Airway epithelial cell (primary cell): Measurements from ENCODE around the gene ZNF672. TPM values are rescaled to one million over a fixed set of nuclear protein-coding genes. Genes with fewer than 3 reads are reported as not detected.

Experiments
- total RNA-seq: library from RNA; depleted of rRNA; stranded (reverse); fragments of >200 nt; gene quantifications from 2 replicates; pipeline ENCODE4 v1.2.3, GENCODE V29; 2015

The ZNF672 gene
- 26.1 and 27.6 TPM in 2 replicates for total RNA-seq

GRCh38 chr1:248837781-248838356 is at the start of gene ZNF672:
ZNF672 (plus strand) TSS chr1:248838224; CDS start chr1:248847275, 9,051 bp downstream.

GRCh38 chr1:248825909-248826760 is 11.9 kb upstream of the ZNF672 start, which contains the start of gene SH3BP5L:
SH3BP5L (minus strand) TSS chr1:248825915; CDS start chr1:248824935, 980 bp downstream.

GRCh38 chr1:248858891-248859889 is 21.2 kb downstream of the ZNF672 start, which contains the start of gene ZNF692:
ZNF692 (minus strand) TSS chr1:248859085; CDS start chr1:248858309, 776 bp downstream.

Other genes starting within 250 kb of the ZNF672 start
- gene OR2T10, start 240.5 kb upstream of the ZNF672 start, total RNA-seq, result not detected in 2 replicates
- gene OR2T11, start 203.1 kb upstream of the ZNF672 start, total RNA-seq, result not detected in 2 replicates
- gene OR2T35, start 192.9 kb upstream of the ZNF672 start, total RNA-seq, result not detected in 2 replicates
- gene OR2T27, start 182.7 kb upstream of the ZNF672 start, total RNA-seq, result not detected in 2 replicates
- not detected in 2 replicates for gene OR14I1, start 135.5 kb upstream of the ZNF672 start, total RNA-seq
- gene LYPD8, start 82.5 kb upstream of the ZNF672 start, total RNA-seq, result not detected in 2 replicates
- 20.9 and 22.9 TPM in 2 replicates for gene SH3BP5L, start 12.3 kb upstream of the ZNF672 start, total RNA-seq
- 29.3 and 41.3 TPM in 2 replicates for gene ZNF692, start 20.9 kb downstream of the ZNF672 start, total RNA-seq
- 1.8 and 4.7 TPM in 2 replicates for gene PGBD2, start 68.0 kb downstream of the ZNF672 start, total RNA-seq